Right renal pelvis (tissue), 4 donors: Measurements from ENCODE around the gene SCAPER. TPM values are rescaled to one million over a fixed set of nuclear protein-coding genes. Genes with fewer than 3 reads are reported as not detected.
"Not testable (repeated sequence)": the region's sequence is repeated elsewhere in the genome, so short reads cannot be mapped to it uniquely, and the experiment has no call there.

Source experiments
- DNase-seq, 4 donors: peaks; one replicate each; pipeline ENCODE4 v3.0.0-alpha.2; 2013; ENCODE audit warnings: low read depth in 4 of 4, low spot score in 3 of 4, missing footprints in 1 of 4
- polyA plus RNA-seq, 4 donors: library from polyadenylated mRNA; unstranded; fragments of 120-200 nt; gene quantifications; one replicate each; pipeline ENCODE4 v1.2.1, GENCODE V29; 2013; ENCODE audit not compliant: insufficient read length in 4 of 4

The SCAPER gene
- polyA plus RNA-seq, 4 donors, result 24.9 to 30.0 (median 28.0) TPM

DNA sequence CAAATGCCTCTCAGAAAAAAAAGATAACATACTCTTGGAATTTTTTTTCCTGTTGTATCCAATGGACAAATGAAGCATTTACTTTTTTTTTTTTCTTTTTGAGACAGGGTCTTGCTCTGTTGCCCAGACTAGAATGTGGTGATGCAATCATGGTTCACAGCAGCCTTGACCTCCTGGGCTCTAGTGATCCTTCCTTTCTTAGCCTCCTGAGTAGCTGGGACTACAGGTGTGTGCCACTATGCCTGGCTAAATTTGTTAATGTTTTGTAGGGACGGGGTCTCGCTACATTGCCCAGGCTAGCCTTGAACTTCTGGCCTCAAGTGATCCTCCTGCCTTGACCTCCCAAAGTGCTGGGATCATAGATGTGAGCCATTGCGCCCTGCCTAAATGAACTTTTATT lies 401.3 kb downstream of the SCAPER start:
- DNase-seq, result no peak

DNA sequence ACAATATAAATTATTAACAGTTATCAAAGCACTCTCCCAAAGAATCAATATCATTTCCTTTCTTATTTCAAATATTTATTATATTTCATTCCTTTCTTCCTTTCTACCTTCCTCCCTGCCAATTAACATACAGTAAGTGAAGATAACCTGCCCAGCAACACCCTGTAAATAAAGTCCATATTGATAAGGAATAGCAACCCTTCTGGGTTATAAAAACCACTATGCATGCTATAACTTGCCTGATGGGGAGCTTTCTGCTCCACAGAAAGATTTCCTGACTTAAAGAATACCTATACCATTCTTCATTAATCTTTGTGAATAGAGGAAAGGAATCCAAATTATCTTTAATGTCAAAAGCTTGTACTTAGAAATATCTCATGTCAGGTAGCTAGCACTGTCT lies 402.0 kb downstream of the SCAPER start:
- no peak for DNase-seq

GRCh38 chr15:76502678-76503077 lies 402.5 kb downstream of the SCAPER start:
- no peak for DNase-seq

DNA sequence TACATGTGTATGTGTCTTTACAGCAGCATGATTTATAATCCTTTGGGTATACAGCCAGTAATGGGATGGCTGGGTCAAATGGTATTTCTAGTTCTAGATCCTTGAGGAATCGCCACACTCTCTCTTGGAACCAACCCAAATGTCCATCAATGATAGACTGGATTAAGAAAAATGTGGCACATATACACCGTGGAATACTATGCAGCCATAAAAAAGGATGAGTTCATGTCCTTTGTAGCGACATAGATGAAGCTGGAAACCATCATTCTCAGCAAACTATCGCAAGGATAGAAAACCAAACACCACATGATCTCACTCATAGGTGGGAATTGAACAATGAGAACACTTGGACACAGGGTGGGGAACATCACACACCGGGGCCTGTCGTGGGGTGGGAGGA lies 403.0 kb downstream of the SCAPER start:
- not testable (repeated sequence) for DNase-seq

DNA sequence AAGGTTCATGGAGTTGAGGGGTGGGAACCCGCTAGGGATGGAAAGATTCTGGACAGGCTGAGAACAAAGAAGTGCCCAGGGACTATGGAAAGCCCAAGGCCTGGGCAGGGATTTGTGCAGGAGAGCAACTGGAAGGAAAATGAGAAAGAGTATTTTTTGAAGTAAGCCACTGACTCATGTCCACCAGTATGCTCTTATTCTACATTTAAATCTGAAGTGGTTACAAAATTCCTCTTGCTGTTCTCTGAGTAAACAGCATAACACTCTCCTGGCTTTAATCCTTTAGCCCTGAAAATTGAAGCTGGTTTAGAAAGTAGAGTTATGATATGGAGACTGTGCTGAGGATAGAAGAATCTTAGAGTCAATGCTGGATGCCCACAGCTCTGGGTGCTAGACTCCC lies 403.4 kb downstream of the SCAPER start:
- no peak for DNase-seq

DNA sequence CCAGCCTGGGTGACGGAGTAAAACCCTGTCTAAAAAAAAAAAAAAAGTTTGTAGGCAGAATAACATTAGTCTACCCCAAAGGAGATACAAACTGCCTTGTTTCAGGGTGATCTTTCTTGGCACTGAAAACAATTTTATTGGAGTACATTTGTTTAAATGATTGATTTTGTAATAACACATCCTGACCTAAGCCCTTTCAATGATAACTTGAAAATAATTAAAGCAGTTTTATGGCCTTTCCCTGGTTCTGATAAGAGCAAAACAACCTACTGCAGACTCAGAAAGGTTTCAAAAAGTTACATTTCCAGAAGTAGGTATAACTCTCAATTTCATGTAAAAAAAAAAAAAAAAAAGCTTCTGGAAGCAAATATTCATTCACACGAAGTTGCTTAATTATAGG lies 404.1 kb downstream of the SCAPER start:
- DNase-seq, result no peak

DNA sequence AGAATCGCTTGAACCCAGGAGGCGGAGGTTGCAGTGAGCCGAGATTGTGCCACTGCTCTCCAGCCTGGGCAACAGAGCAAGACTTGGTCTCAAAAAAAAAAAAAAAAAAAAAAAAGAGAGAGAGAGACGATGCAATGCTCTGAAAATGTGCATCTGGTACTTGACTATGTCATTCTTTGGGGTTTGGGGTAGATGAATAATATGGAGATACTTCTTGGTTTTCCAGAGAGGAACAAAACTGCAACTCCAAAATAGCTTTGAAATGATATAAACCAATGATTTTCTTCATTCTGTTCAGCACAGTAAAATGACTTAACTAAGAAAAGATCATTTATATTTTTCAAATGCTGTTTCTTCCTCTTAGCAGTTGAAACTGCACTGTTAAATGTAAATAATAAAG lies 409.7 kb downstream of the SCAPER start:
- DNase-seq, result no peak

DNA sequence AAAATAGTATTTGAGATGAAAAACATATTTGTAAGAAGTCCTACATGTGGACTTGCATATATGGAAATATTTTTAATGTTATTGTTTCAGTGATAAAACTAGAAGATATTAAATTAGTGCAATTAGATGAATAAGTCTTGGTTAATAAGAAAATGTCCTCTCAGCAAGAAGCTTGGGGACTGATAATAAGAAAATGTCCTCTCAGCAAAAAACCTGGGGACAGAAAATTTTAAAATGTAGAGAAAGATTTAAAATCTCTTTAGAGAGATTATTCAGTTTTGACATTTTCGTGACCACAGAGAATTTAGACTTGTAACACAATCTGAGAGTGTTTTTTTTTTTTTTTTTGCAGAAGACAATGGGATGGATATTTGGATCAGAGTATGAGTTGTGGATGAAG lies 412.6 kb downstream of the SCAPER start:
- DNase-seq, result no peak

DNA sequence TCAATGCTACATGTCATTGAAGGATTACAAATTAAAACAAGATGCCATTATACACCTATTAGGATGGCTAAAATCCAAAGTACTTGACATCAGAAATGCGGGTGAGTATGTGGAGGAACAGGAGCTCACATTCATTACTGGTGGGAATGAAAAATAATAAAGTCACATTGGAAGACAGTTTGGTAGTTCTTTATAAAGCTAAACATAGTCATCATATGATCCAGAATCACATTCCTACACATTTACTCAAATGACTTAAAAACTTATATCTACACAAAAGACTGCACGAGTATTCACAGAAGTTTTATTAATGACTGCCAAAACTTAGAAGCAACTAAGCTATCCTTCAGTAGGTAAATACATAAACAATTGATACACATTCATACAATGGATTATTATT lies 421.4 kb downstream of the SCAPER start:
- no peak for DNase-seq

- DNase-seq, result no peak
These were observed 422.1 kb downstream of the SCAPER start for GRCh38 chr15:76483018-76483417.

GRCh38 chr15:76480267-76480666 lies 424.9 kb downstream of the SCAPER start:
- DNase-seq, result no peak

GRCh38 chr15:76470691-76471090 lies 434.4 kb downstream of the SCAPER start:
- no peak for DNase-seq

DNA sequence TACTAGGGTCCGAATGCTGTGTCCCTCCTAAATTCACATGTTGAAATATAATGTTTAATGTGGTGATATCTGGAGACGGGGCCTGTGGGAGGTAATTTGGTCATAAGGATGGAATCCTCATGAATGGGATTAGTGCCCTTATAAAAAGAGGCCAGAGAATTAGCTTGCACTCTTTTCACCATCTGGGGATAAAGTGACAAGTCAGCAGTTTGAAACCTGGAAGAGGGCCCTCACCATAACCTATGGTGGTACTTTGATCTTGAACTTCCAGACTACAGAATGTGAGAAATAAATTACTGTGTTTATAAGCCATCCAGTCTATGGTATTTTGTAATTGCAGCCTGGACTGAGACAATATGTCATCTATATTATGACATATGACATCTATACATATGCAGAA lies 436.4 kb downstream of the SCAPER start:
- no peak for DNase-seq

DNA sequence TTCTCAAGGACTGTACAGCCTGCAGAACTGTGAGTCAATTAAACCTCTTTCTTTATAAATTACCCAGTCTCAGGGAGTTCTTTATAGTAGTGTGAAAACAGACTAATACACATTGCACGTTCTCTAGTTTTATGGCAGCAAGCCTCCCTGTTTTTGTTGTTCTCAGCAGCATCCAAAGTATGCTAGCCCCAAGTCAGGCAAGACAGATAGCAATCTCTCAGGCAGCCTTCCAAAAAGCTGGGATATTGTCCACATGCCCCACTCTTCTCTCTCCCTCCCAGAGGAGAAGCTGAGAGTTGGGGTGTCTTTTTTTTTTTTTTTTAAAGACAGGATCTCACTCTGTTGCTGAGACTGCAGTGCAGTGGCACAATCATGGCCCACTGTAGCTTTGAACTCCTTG lies 438.0 kb downstream of the SCAPER start:
- no peak for DNase-seq

GRCh38 chr15:76465728-76466127 lies 439.4 kb downstream of the SCAPER start:
- DNase-seq, result no peak

DNA sequence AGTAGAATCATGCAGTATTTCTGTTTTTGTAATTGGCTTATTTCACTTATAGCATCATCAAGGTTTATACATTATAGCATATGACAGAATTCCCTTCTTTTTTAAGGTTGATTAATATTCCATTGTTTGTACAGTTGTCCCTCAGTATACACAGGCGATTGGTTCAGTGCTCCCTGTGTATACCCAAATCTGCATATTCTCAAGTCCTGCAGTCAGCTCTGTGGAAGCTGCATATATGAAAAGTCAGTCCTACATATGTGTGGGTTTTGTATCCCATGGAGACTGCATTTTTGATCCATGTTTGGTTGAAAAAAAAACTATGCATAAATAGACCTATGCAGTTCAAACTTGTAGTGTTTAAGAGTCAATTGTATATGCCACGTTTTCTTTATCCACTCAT lies 440.9 kb downstream of the SCAPER start:
- DNase-seq, result no peak

- no peak for DNase-seq
These were observed 444.3 kb downstream of the SCAPER start for GRCh38 chr15:76460871-76461270.

GRCh38 chr15:76460347-76460746 lies 444.8 kb downstream of the SCAPER start:
- no peak for DNase-seq

DNA sequence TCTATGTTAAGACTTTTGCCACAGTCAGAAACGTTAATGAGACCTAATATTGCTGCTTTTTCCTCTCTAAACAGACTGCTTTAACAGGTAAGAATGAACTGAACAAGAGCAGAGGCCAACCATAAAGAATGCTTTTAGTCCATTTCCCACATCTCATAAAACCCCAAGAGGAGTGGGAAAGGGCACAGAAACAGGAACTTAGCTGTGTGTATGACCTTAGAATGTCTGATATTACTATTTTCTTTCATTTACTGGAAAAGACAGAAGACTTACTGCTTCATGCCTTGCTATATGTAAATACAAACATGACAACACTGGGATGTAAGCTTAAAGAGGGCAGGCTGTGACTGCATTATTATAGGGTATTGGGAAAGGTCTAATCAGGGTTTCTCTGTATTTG lies 453.6 kb downstream of the SCAPER start:
- no peak for DNase-seq

- no peak for DNase-seq
These were observed 455.7 kb downstream of the SCAPER start for GRCh38 chr15:76449455-76449854.

GRCh38 chr15:76448755-76449154 lies 456.4 kb downstream of the SCAPER start:
- DNase-seq, result no peak

DNA sequence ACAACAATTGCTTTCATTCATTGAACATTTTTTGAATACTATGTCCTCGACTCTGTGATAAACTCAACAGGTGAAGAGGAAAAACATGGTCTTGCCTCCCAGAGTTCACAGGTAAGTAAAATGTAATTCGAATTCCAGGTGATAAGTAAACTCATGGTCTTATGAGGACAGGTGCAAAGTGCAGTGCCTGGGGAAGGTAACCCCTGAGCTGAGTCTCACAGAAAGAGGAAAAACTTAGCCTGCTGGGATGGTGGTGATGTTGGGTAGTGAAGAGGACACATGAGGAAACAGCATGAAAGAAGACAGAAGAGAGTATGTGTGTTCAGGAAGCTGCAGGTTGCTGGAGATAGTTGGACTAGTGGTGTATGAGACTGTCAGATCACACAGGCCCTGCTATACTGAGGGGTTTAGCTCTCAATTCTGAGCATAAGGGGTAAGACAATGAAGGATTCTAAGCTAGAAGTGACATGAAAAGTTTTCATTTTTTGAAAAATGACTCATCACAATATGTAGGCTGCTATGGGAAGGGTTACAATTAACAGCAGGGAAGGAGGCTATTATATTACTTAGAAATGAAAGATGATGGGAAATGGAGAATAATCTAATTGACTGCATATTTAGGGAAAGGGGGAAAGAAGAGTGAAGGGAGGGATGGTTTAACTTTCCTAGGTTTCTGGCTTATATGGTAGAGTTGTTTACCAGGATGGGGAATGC lies 457.3 kb downstream of the SCAPER start:
- no peak for DNase-seq

DNA sequence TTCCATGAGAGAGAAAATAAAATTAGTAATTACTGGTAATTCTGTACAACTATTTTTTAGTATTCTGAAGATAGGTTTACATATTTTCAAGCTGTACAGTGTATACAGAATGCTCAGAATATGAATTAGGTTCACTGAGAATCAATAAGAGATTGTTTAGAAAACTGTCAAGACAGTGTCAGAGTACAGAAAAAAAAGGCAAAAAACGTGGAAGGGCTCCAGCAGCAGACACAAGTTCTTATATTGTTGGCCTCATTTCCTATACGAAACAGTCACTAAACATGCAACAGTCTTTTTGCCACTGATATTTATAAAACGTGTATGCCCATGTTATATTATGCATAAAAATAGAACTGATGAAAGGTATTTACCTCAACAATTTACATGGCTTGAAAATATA lies 464.7 kb downstream of the SCAPER start:
- DNase-seq, result no peak
